T-helper 2 cell treated with Interferon-gamma antibody and Interleukin-4, amounts not matched to agents 5 μg/mL and 100 μg/mL, for 36 hours (primary cell): ENCODE data around the gene VEPH1.

Source experiments
- DNase-seq: peaks from one replicate; pipeline ENCODE4 v3.0.0; 2021; ENCODE audit warnings: low spot score
- H3K27ac Mint-ChIP-seq: one replicate; pipeline ENCODE4 v1.8.0; 2021; ENCODE audit warnings: mild to moderate bottlenecking, mixed read lengths
- H3K27me3 Mint-ChIP-seq: one replicate; pipeline ENCODE4 v1.8.0; 2021; ENCODE audit warnings: low read depth, mixed read lengths
- H3K36me3 Mint-ChIP-seq: one replicate; pipeline ENCODE4 v1.8.0; 2021; ENCODE audit warnings: low read depth, mixed read lengths
- H3K4me1 Mint-ChIP-seq: one replicate; pipeline ENCODE4 v1.8.0; 2021; ENCODE audit warnings: low read depth, mixed read lengths
- H3K4me3 Mint-ChIP-seq: one replicate; pipeline ENCODE4 v1.8.0; 2022; ENCODE audit warnings: mild to moderate bottlenecking, moderate library complexity, mixed read lengths
- H3K9me3 Mint-ChIP-seq: one replicate; pipeline ENCODE4 v1.8.0; 2021; ENCODE audit warnings: mixed read lengths

Gene VEPH1

DNA sequence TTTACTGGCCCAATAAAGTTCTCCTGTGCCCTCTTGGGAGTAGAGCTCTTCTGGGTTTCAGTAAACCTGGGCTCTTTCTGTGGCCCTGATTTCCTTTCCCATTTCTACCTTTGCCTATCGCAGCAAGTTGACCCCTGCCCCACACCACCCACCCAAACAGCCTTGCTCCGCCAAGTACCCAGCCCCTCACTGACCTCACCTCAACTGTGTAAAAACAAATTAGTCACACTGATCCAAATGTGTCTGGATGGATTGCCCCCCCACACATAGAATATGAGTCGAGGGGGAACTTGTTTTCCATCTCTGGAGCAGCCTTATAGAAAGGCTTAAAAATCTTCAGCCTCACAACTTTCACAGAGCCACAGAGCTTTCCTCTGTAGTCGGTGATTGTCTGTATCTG, 28.6 kb upstream of the VEPH1 start:
- DNase-seq, result no peak
- no peak overlapping the region for H3K27ac Mint-ChIP-seq
- H3K36me3 Mint-ChIP-seq, result no peaks in the 10 kb centered on the region
- no peak overlapping the region for H3K4me3 Mint-ChIP-seq
- H3K4me1 Mint-ChIP-seq, result no peaks in the 10 kb centered on the region
- H3K9me3 Mint-ChIP-seq, result no peaks in the 10 kb centered on the region
- no peaks in the 10 kb centered on the region for H3K27me3 Mint-ChIP-seq

- H3K27ac Mint-ChIP-seq, result no peak overlapping the region
- H3K4me3 Mint-ChIP-seq, result no peak overlapping the region
- no peaks in the 10 kb centered on the region for H3K4me1 Mint-ChIP-seq
- no peaks in the 10 kb centered on the region for H3K27me3 Mint-ChIP-seq
- no peak for DNase-seq
- no peaks in the 10 kb centered on the region for H3K36me3 Mint-ChIP-seq
- no peaks in the 10 kb centered on the region for H3K9me3 Mint-ChIP-seq
Observed at GRCh38 chr3:157531301-157531660, 28.1 kb upstream of the VEPH1 start.

DNA sequence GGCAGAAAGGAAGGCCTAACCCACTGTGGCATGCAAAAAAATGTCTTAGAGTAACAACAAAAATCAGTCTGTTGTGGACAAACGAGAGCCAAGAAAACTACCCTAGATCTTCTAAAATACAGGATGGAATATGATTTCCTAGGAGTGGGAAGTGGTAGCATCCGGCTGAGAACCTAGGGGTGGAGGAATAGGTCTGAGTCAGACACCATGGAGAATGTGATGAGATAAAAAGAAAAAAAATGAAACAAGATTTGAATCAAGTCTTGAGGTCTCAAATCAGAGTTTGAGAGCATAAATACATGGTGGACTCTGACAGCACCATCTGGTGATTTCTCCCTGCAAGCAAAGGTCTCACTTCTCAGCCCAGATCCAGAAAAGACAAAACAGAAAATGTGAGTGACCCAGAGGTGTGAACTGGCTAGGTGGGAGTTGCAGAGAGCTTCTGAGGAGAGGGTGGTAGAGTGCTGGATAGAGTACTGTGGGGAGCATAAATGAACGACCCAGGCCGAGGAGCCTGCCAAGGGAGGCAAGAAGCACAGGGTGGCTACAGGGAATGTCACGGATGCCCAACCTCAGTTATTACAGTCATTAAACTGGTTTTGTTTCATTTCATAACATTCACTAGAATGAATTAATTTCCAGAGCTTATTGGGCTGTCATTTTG, 27.6 kb upstream of the VEPH1 start:
- H3K4me1 Mint-ChIP-seq, result no peaks in the 10 kb centered on the region
- no peaks in the 10 kb centered on the region for H3K36me3 Mint-ChIP-seq
- H3K4me3 Mint-ChIP-seq, result no peak overlapping the region
- H3K9me3 Mint-ChIP-seq, result no peaks in the 10 kb centered on the region
- no peak for DNase-seq
- no peaks in the 10 kb centered on the region for H3K27me3 Mint-ChIP-seq
- H3K27ac Mint-ChIP-seq, result no peak overlapping the region

- DNase-seq, result no peak
- Mint-ChIP-seq H3K4me3 (no peak overlapping the region), H3K4me1 (no peaks in the 10 kb centered on the region), H3K27ac (no peak overlapping the region), H3K9me3 (no peaks in the 10 kb centered on the region), H3K36me3 (no peaks in the 10 kb centered on the region), H3K27me3 (no peaks in the 10 kb centered on the region)
Observed at GRCh38 chr3:157529751-157530150, 26.5 kb upstream of the VEPH1 start.

DNA sequence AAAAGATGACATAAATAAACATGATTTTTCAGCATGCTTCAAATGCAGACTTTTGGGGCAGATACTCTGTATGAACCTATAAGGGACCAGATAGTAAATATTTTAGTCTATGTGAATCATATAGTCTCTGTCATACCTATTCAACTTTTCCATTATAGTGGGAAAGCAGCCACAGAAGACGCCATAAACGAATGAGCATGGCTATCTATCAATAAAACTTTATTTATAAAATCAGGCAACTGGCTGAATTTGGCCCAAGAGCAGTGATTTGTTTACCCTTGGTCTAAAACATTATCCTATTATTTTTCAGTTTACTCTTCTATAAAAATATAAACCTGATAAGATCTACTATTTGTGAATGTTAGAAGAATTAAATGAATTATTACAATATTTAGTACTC, 25.9 kb upstream of the VEPH1 start:
- no peaks in the 10 kb centered on the region for H3K27me3 Mint-ChIP-seq
- no peak for DNase-seq
- no peak overlapping the region for H3K27ac Mint-ChIP-seq
- no peaks in the 10 kb centered on the region for H3K36me3 Mint-ChIP-seq
- no peaks in the 10 kb centered on the region for H3K9me3 Mint-ChIP-seq
- H3K4me1 Mint-ChIP-seq, result no peaks in the 10 kb centered on the region
- no peak overlapping the region for H3K4me3 Mint-ChIP-seq

DNA sequence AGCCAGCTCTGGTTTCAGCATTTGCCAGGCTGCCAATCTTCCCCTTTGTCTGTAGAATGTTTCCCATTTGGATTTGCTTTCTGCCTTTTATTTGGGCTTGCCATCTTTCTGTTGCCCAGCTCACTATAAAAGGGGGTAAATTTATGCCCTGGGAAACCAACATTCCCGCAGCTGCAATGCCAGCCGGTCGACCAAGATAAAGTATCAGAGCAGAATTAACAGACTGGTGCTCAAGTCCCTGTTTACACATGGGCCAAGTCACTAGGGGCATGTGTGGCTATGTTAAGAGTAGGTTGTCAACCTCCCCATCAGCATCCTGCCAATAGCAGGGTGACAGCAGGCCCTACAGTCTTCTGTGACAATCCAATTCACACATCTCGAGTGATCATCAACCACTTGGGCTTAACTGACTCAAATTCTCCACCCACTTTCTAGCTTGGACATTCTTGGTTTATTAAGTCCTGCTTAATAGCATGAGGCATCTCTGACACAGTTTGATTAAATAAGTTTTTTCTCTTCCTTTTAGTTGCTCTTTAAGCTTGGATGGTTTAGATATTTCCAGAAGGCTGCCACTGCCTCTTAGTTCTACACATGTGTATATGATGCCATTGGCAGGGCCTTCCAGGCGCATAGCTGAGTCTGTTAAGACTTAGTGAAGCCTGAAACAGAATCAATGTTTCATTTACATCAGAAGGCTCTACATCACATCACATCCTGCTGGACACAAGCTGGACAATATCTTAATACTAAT, 24.1 kb upstream of the VEPH1 start:
- no peaks in the 10 kb centered on the region for H3K27me3 Mint-ChIP-seq
- H3K9me3 Mint-ChIP-seq, result no peaks in the 10 kb centered on the region
- H3K36me3 Mint-ChIP-seq, result no peaks in the 10 kb centered on the region
- DNase-seq, result no peak
- no peaks in the 10 kb centered on the region for H3K4me1 Mint-ChIP-seq
- no peak overlapping the region for H3K4me3 Mint-ChIP-seq
- no peak overlapping the region for H3K27ac Mint-ChIP-seq

- H3K4me3 Mint-ChIP-seq, result no peak overlapping the region
- no peaks in the 10 kb centered on the region for H3K27me3 Mint-ChIP-seq
- no peak for DNase-seq
- no peaks in the 10 kb centered on the region for H3K4me1 Mint-ChIP-seq
- no peaks in the 10 kb centered on the region for H3K36me3 Mint-ChIP-seq
- H3K9me3 Mint-ChIP-seq, result no peaks in the 10 kb centered on the region
- H3K27ac Mint-ChIP-seq, result no peak overlapping the region
Observed at GRCh38 chr3:157526036-157526435, 22.8 kb upstream of the VEPH1 start.

GRCh38 chr3:157523814-157524213, 20.6 kb upstream of the VEPH1 start:
- no peak overlapping the region for H3K4me3 Mint-ChIP-seq
- H3K9me3 Mint-ChIP-seq, result no peaks in the 10 kb centered on the region
- H3K27me3 Mint-ChIP-seq, result no peaks in the 10 kb centered on the region
- no peak for DNase-seq
- H3K27ac Mint-ChIP-seq, result no peak overlapping the region
- no peaks in the 10 kb centered on the region for H3K36me3 Mint-ChIP-seq
- no peaks in the 10 kb centered on the region for H3K4me1 Mint-ChIP-seq

DNA sequence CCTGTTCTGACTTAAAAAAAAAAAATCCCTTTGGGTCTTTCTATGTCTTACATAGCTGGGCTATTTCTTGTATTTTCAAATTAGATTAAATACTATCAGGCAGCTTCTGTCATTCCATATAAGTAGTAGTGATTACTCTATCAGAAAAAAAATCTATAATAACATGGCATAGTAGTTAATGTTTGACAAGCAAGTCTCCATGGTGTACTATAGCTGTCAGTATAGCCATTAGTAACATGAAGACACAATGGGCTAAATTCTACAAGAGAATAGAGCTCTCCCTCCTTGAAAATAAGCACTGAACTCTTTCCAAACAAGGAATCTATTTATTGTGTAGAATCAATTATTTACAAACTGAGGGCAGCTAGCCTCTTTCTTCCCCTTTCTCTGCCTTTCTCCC, 19.4 kb upstream of the VEPH1 start:
- H3K4me1 Mint-ChIP-seq, result no peaks in the 10 kb centered on the region
- no peaks in the 10 kb centered on the region for H3K9me3 Mint-ChIP-seq
- H3K36me3 Mint-ChIP-seq, result no peaks in the 10 kb centered on the region
- no peak overlapping the region for H3K27ac Mint-ChIP-seq
- no peak overlapping the region for H3K4me3 Mint-ChIP-seq
- DNase-seq, result no peak
- H3K27me3 Mint-ChIP-seq, result no peaks in the 10 kb centered on the region

DNA sequence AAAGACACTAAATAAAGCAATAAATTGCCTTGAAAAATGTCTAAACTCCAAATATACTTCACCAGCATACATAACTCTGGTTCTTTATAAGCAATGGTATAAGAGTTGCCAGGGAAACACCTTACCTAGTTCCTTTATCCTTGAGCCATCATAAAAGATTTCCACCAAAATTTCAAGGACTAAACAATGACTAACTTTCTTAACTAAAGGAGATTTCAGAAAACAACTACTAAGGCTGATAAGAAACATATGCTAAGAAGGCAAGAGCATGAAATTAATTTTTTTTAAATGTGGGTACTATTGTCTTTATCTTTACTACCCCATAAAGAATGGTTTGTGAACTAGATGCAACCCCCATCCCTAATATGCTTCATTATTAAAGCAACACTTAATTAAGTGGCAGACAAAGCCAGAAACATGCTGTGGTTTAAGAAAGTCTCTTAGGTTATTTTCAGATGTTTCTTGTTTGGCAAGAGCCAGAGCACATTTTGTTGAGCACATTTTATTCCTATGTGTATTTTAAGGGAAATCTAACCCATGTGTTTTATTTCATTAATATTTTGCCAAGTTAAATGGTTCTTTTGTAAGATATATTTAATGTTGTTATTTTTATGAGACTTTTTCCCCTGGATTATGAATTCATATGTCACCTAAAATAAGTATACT, 17.4 kb upstream of the VEPH1 start:
- Mint-ChIP-seq H3K27me3 (no peaks in the 10 kb centered on the region), H3K27ac (no peak overlapping the region), H3K4me3 (no peak overlapping the region), H3K36me3 (no peaks in the 10 kb centered on the region), H3K4me1 (no peaks in the 10 kb centered on the region), H3K9me3 (no peaks in the 10 kb centered on the region)
- DNase-seq, result no peak

DNA sequence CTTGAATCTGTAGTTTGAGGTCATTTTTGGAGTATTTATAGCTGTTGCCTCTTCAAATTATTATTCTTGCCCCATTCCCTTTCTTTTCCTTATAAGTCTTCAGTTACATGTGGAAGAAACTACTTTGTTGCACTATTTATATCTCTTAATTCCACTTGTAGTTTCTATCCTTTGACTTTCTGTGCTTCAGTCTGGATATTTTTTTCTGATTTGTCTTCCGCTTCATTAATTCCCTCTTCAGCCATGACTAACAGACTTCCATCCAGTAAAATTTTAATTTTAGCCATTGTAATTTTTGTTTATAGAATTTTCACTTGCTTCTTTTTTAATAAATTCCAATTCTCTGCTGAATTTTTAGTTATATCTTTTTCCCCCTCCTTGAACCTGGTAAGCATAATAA, 15.7 kb upstream of the VEPH1 start:
- H3K4me1 Mint-ChIP-seq, result no peaks in the 10 kb centered on the region
- DNase-seq, result no peak
- H3K27me3 Mint-ChIP-seq, result no peaks in the 10 kb centered on the region
- no peak overlapping the region for H3K4me3 Mint-ChIP-seq
- no peak overlapping the region for H3K27ac Mint-ChIP-seq
- no peaks in the 10 kb centered on the region for H3K36me3 Mint-ChIP-seq
- no peaks in the 10 kb centered on the region for H3K9me3 Mint-ChIP-seq

DNA sequence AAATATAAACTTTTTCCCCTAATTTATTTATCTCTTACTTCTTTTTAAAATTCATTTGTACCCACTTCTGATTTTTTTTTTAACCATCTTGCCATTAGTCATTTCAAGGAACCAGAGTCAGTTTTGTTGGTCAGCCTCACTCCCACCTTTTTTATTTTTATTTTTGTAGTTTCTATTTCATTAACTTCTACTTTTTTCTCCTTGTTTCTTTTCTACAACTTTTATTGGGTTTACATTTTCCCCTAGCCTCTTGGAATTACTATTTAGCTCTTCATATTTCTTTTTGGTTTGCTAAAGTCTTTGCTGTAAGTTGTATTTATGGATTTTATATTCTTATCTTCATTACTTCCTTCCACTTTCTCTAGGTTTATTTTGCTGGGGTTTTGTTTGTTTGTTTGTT, 13.7 kb upstream of the VEPH1 start:
- DNase-seq, result no peak
- no peaks in the 10 kb centered on the region for H3K27me3 Mint-ChIP-seq
- no peaks in the 10 kb centered on the region for H3K36me3 Mint-ChIP-seq
- H3K4me1 Mint-ChIP-seq, result no peaks in the 10 kb centered on the region
- no peak overlapping the region for H3K27ac Mint-ChIP-seq
- H3K4me3 Mint-ChIP-seq, result no peak overlapping the region
- H3K9me3 Mint-ChIP-seq, result no peaks in the 10 kb centered on the region

GRCh38 chr3:157515398-157515797, 12.2 kb upstream of the VEPH1 start:
- Mint-ChIP-seq H3K4me3 (no peak overlapping the region), H3K27ac (no peak overlapping the region), H3K9me3 (no peaks in the 10 kb centered on the region), H3K36me3 (no peaks in the 10 kb centered on the region), H3K27me3 (no peaks in the 10 kb centered on the region), H3K4me1 (no peaks in the 10 kb centered on the region)
- no peak for DNase-seq

- no peaks in the 10 kb centered on the region for H3K4me1 Mint-ChIP-seq
- no peak overlapping the region for H3K27ac Mint-ChIP-seq
- H3K9me3 Mint-ChIP-seq, result no peaks in the 10 kb centered on the region
- H3K36me3 Mint-ChIP-seq, result no peaks in the 10 kb centered on the region
- DNase-seq, result no peak
- H3K4me3 Mint-ChIP-seq, result no peak overlapping the region
- no peaks in the 10 kb centered on the region for H3K27me3 Mint-ChIP-seq
Observed at GRCh38 chr3:157514371-157514895, 11.2 kb upstream of the VEPH1 start.
